ENCODE measurements around the gene CRISPLD2. TPM values are rescaled to one million over a fixed set of nuclear protein-coding genes. Genes with fewer than 3 reads are reported as not detected.

The CRISPLD2 gene
- total RNA-seq, 2 experiments from 2014 or later = 0.47 to 0.99 TPM

- POLR2A ChIA-PET = no interaction called here
- H3K9me3 ChIP-seq (ENCODE audit: low read length) = no peaks in the 10 kb centered on the region
- no peaks in the 10 kb centered on the region for H3K36me3 ChIP-seq (ENCODE audit: insufficient read depth, low read length)
- H4K20me1 ChIP-seq (ENCODE audit: insufficient read depth, low read length) = no peaks in the 10 kb centered on the region
- no peak overlapping the region for H2AFZ ChIP-seq (ENCODE audit: low read length)
- DNase-seq (ENCODE audit: low spot score) = no peak
- no peak overlapping the region for H3K27ac ChIP-seq (ENCODE audit: low read depth, low read length, poor library complexity, severe bottlenecking)
- TF ChIP-seq EZH2phosphoT487 (IDR thresholded peaks at IDR 0.05; ENCODE audit: borderline replicate concordance, low read depth, low read length) = no peak
- TF ChIP-seq CTCF (conservative IDR thresholded peaks at IDR 0.05; ENCODE audit: low read length) = no peak
- H3K9me2 ChIP-seq (ENCODE audit: insufficient read depth, low read length) = no peaks in the 10 kb centered on the region
- H3K4me1 ChIP-seq (ENCODE audit: insufficient read depth, low read length, poor library complexity, severe bottlenecking) = no peaks in the 10 kb centered on the region
- intact Hi-C loops (cut with micrococcal nuclease; ENCODE audit: unreplicated experiment) = no loop called here
- H3K79me2 ChIP-seq (ENCODE audit: insufficient read depth, low read depth, low read length) = no peaks in the 10 kb centered on the region
- no peak overlapping the region for H3K4me3 ChIP-seq (ENCODE audit: low read depth, low read length, poor library complexity, severe bottlenecking)
- no peak overlapping the region for H3K4me2 ChIP-seq (ENCODE audit: low read length)
- CTCF ChIA-PET (ENCODE audit: unreplicated experiment) = interaction anchor here (0.6 kb wide), 1 partner anchor 397 kb away, joined by 4 read pairs; no protein-coding TSS in a partner anchor
- BruUV-seq (replicated peaks) = no TSS peak
These were observed 30.0 kb downstream of the CRISPLD2 start for GRCh38 chr16:84849751-84850150.

GRCh38 chr16:84850714-84851113 is 30.9 kb downstream of the CRISPLD2 start:
- Histone ChIP-seq H3K4me2 (ENCODE audit: low read length) (no peak overlapping the region), H3K9me3 (ENCODE audit: low read length) (no peaks in the 10 kb centered on the region), H2AFZ (ENCODE audit: low read length) (no peak overlapping the region), H3K36me3 (ENCODE audit: insufficient read depth, low read length) (no peaks in the 10 kb centered on the region), H4K20me1 (ENCODE audit: insufficient read depth, low read length) (no peaks in the 10 kb centered on the region), H3K4me1 (ENCODE audit: insufficient read depth, low read length, poor library complexity, severe bottlenecking) (no peaks in the 10 kb centered on the region), H3K27ac (ENCODE audit: low read depth, low read length, poor library complexity, severe bottlenecking) (no peak overlapping the region), H3K9me2 (ENCODE audit: insufficient read depth, low read length) (no peaks in the 10 kb centered on the region), H3K79me2 (ENCODE audit: insufficient read depth, low read depth, low read length) (no peaks in the 10 kb centered on the region), H3K4me3 (ENCODE audit: low read depth, low read length, poor library complexity, severe bottlenecking) (no peak overlapping the region)
- BruUV-seq (replicated peaks) = no TSS peak
- intact Hi-C loops (cut with micrococcal nuclease; ENCODE audit: unreplicated experiment) = no loop called here
- CTCF ChIA-PET (ENCODE audit: unreplicated experiment) = no interaction called here
- TF ChIP-seq CTCF (conservative IDR thresholded peaks at IDR 0.05; ENCODE audit: low read length) (no peak), EZH2phosphoT487 (IDR thresholded peaks at IDR 0.05; ENCODE audit: borderline replicate concordance, low read depth, low read length) (no peak)
- POLR2A ChIA-PET = interaction anchor here (0.6 kb wide), 1 partner anchor 402 kb away, joined by 3 read pairs; no protein-coding TSS in a partner anchor
- DNase-seq (ENCODE audit: low spot score) = no peak

- DNase-seq (ENCODE audit: low spot score) = no peak
- ChIA-PET CTCF (ENCODE audit: unreplicated experiment) (interaction anchor here (0.6 kb wide), 1 partner anchor 95 kb away, joined by 3 read pairs; no protein-coding TSS in a partner anchor), POLR2A (interaction anchor here (0.6 kb wide), 1 partner anchor 402 kb away, joined by 3 read pairs; no protein-coding TSS in a partner anchor)
- no peaks in the 10 kb centered on the region for H3K9me2 ChIP-seq (ENCODE audit: insufficient read depth, low read length)
- no peak overlapping the region for H3K4me2 ChIP-seq (ENCODE audit: low read length)
- H3K27ac ChIP-seq (ENCODE audit: low read depth, low read length, poor library complexity, severe bottlenecking) = no peak overlapping the region
- no peak overlapping the region for H2AFZ ChIP-seq (ENCODE audit: low read length)
- H3K9me3 ChIP-seq (ENCODE audit: low read length) = no peaks in the 10 kb centered on the region
- intact Hi-C loops (cut with micrococcal nuclease; ENCODE audit: unreplicated experiment) = no loop called here
- H3K36me3 ChIP-seq (ENCODE audit: insufficient read depth, low read length) = no peaks in the 10 kb centered on the region
- no TSS peak for BruUV-seq (replicated peaks)
- H3K79me2 ChIP-seq (ENCODE audit: insufficient read depth, low read depth, low read length) = no peaks in the 10 kb centered on the region
- H3K4me1 ChIP-seq (ENCODE audit: insufficient read depth, low read length, poor library complexity, severe bottlenecking) = no peaks in the 10 kb centered on the region
- no peaks in the 10 kb centered on the region for H4K20me1 ChIP-seq (ENCODE audit: insufficient read depth, low read length)
- TF ChIP-seq EZH2phosphoT487 (IDR thresholded peaks at IDR 0.05; ENCODE audit: borderline replicate concordance, low read depth, low read length) (no peak), CTCF (conservative IDR thresholded peaks at IDR 0.05; ENCODE audit: low read length) (no peak)
- H3K4me3 ChIP-seq (ENCODE audit: low read depth, low read length, poor library complexity, severe bottlenecking) = no peak overlapping the region
These were observed 31.7 kb downstream of the CRISPLD2 start for GRCh38 chr16:84851192-84852127.

All from OCI-LY7 (cell line).